22Rv1 (cell line): ENCODE results near the gene ARID4A.
A peak's percentile ranks its signal among the peaks of the same experiment; 100 is the strongest.

Experiments
- CTCF ChIP-seq: fragments of 450-650 bp; IDR thresholded peaks from 2 replicates; pipeline ENCODE4 v1.5.1; 2017; ENCODE audit warnings: mild to moderate bottlenecking
- ZFX ChIP-seq: fragments of 450-650 bp; IDR thresholded peaks from 2 replicates; pipeline ENCODE4 v1.6.1; 2017; ENCODE audit warnings: antibody characterized with exemption, borderline replicate concordance

- TF ChIP-seq CTCF = peak; percentile 30
- no peak for TF ChIP-seq ZFX
Measured at GRCh38 chr14:58401587-58401986, 103.2 kb downstream of the ARID4A start.
